PC-9 (cell line): ENCODE measurements around the gene PPP1R3G. TPM values are rescaled to one million over a fixed set of nuclear protein-coding genes. Genes with fewer than 3 reads are reported as not detected.

Experiments
- BruUV-seq: library from RNA; stranded (reverse); fragments of 400-500 nt; replicated peaks from 2 replicates; lab custom pipeline; 2021; lab: Mats Ljungman, UMichigan
- CTCF ChIA-PET: fragments of 300-600 bp; sonication (Branson Sonifier 250); formaldehyde crosslinking; loops from one replicate; lab custom pipeline; 2022; ENCODE audit warnings: antibody characterized with exemption; lab: Charles Lee
- POLR2A ChIA-PET: fragments of 300-600 bp; sonication (Branson Sonifier 250); formaldehyde crosslinking; loops from one replicate; lab custom pipeline; 2022; ENCODE audit warnings: antibody characterized with exemption; ENCODE audit not compliant: unreplicated experiment; lab: Charles Lee
- DNase-seq, 2 experiments: peaks; one replicate each; pipeline versions ENCODE4 v3.0.0 to v3.0.0-alpha.2; 2015 to 2022; ENCODE audit warnings: mixed read lengths in 1 of 2
- H2AFZ ChIP-seq: fragments of 200-600 bp; sonication (generic); 2 replicates; pipeline ENCODE4 v1.8.1; 2017; ENCODE audit warnings: antibody characterized with exemption
- H3F3A ChIP-seq: fragments of 200-600 bp; sonication (generic); 2 replicates; pipeline ENCODE4 v1.8.1; 2017; ENCODE audit warnings: antibody characterized with exemption, mild to moderate bottlenecking, low read depth; ENCODE audit not compliant: insufficient read depth
- H3K27ac ChIP-seq: fragments of 200-600 bp; sonication (generic); 2 replicates; pipeline ENCODE4 v1.6.1; 2016; ENCODE audit warnings: mixed run types
- H3K27me3 ChIP-seq: fragments of 200-600 bp; sonication (generic); 2 replicates; pipeline ENCODE4 v1.6.1; 2016; ENCODE audit warnings: low read depth, mixed run types; ENCODE audit not compliant: insufficient read depth
- H3K36me3 ChIP-seq: fragments of 200-600 bp; sonication (generic); 2 replicates; pipeline ENCODE4 v1.6.1; 2016; ENCODE audit warnings: low read depth, mixed run types
- H3K4me1 ChIP-seq: fragments of 200-600 bp; sonication (generic); replicated peaks from 2 replicates; pipeline ENCODE4 v1.6.1; 2016; ENCODE audit warnings: mixed run types; ENCODE audit not compliant: insufficient read depth
- H3K4me2 ChIP-seq: fragments of 200-600 bp; sonication (generic); 2 replicates; pipeline ENCODE4 v1.6.1; 2017; ENCODE audit warnings: mixed run types
- H3K4me3 ChIP-seq: fragments of 200-600 bp; sonication (generic); 2 replicates; pipeline ENCODE4 v1.6.1; 2016; ENCODE audit warnings: mixed run types
- H3K79me2 ChIP-seq: fragments of 200-600 bp; sonication (generic); 2 replicates; pipeline ENCODE4 v1.6.1; 2017; ENCODE audit warnings: low read depth, mixed run types
- H3K9me2 ChIP-seq: fragments of 200-600 bp; sonication (generic); 2 replicates; pipeline ENCODE4 v1.8.1; 2017; ENCODE audit warnings: mild to moderate bottlenecking; ENCODE audit not compliant: insufficient read depth
- H3K9me3 ChIP-seq: fragments of 200-600 bp; sonication (generic); 2 replicates; pipeline ENCODE4 v1.8.1; 2016; ENCODE audit warnings: low read depth; ENCODE audit not compliant: insufficient read depth
- H4K20me1 ChIP-seq: fragments of 200-600 bp; sonication (generic); 2 replicates; pipeline ENCODE4 v1.8.1; 2017; ENCODE audit not compliant: insufficient read depth
- EZH2 ChIP-seq: fragments of 200-600 bp; sonication (generic); IDR thresholded peaks from 2 replicates; pipeline ENCODE4 v1.8.0; 2017; ENCODE audit warnings: antibody characterized with exemption, low read depth
- intact Hi-C: fragments of 100-400 bp; cut with micrococcal nuclease; formaldehyde crosslinking; loops from one replicate; pipeline ENCODE4 v1.10.0; 2022; ENCODE audit not compliant: unreplicated experiment
- total RNA-seq: library from RNA; stranded (reverse); gene quantifications from 2 replicates; pipeline ENCODE4 v1.2.3, GENCODE V29; 2021
- TF ChIP-seq, protein P1 (sequence below): fragments of 200-600 bp; sonication (generic); conservative IDR thresholded peaks from 2 replicates; pipeline ENCODE4 v1.6.1; 2017; ENCODE audit warnings: mixed run types, antibody characterized with exemption, mild to moderate bottlenecking, moderate library complexity

The PPP1R3G gene
- total RNA-seq, 1 experiment from 2014 or later: 1.1 TPM

DNA sequence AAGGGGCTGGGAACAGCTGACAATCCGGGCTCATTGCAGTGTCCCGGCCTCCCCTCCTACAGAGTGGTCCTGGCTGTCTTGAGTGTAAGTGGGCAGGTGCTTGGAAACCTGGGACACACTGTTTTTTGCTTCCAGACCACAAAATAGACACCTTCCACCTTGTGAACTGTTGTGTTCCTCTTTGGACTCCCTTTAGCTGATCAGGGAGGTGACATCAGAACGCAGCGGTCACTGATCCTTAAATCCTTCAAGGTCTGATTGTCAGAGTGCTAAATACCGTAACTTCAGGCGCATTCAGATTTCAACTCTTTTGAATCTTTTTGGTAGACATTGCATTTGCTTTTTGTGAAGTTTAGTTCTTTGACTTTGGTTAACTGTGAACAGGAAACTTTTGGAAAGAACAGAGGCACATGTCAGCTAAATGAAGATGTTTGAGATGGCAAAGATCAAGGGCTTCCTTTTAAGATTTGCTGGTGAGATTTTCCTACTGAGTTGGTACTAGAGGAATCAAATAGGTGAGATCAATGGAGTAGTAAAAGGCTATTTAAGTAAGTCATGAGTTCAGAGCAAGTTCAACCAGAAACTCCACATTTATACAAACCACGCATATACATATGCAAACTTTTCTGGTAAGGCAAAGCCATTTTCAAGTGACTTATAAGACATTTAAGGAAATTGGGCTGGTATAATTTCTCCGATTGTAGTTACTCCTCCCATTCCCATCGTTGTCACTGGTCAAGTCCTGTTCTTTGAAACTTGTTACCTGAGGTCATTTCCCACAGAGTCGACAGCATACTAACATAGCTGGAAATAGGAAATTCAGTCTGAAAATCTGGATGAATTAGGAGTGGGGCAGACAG, 6.3 kb downstream of the PPP1R3G start:
- no peaks in the 10 kb centered on the region for H3K79me2 ChIP-seq
- H3K36me3 ChIP-seq: no peaks in the 10 kb centered on the region
- H2AFZ ChIP-seq: no peak overlapping the region
- no peak for TF ChIP-seq EZH2
- no peaks in the 10 kb centered on the region for H4K20me1 ChIP-seq
- DNase-seq: no peak
- H3K27ac ChIP-seq: no peak overlapping the region
- CTCF ChIA-PET: no interaction called here
- BruUV-seq: no TSS peak
- H3F3A ChIP-seq: no peaks in the 10 kb centered on the region
- no peak overlapping the region for H3K4me3 ChIP-seq
- peaks cover 6% of the 10 kb centered on the region for H3K4me1 ChIP-seq
- no peak overlapping the region for H3K4me2 ChIP-seq
- POLR2A ChIA-PET: no interaction called here
- H3K27me3 ChIP-seq: no peaks in the 10 kb centered on the region
- intact Hi-C loops: no loop called here
- no peaks in the 10 kb centered on the region for H3K9me2 ChIP-seq
- no peaks in the 10 kb centered on the region for H3K9me3 ChIP-seq

DNA sequence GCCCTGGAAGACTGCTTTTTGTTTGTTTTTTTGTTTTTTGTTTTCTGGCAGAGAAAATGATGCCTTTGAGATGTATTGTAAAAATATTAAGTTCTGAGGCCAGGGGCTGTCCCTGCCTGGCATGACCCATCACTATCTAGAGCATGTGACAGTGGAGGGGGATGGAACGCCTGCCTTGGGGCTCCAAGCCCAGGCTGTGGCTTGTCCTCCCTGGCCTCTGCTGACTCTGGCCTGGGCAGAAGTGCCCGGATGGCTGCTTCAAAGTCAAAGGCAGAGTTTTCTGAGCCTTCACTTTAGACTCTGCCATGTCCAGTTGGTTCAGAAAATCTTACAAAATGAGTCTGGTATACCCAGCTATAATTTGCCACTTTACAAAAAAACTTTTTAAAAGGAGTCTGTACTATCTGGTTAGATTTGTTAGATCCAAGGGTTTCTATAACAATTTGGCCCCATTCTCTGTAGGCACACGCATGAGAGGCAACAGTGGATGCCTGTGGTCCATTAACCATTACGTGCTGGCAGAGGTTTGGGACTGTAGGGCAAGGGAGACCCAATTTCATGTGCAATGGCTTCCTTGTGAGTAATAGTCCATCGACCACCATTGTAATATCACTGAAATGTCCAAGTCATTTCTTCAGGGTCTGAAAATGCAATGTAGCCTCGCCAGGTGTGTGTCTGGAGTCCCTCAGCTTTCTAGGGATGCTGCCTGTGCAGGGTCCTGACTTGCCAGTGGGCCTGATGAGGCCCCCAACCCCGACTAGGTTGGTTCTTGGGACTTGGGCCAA, 8.3 kb downstream of the PPP1R3G start:
- intact Hi-C loops: no loop called here
- Histone ChIP-seq H3K9me2 (no peaks in the 10 kb centered on the region), H3K4me3 (no peak overlapping the region), H3K9me3 (no peaks in the 10 kb centered on the region), H3F3A (no peaks in the 10 kb centered on the region), H3K27me3 (no peaks in the 10 kb centered on the region), H3K36me3 (no peaks in the 10 kb centered on the region), H3K27ac (no peak overlapping the region), H4K20me1 (no peaks in the 10 kb centered on the region), H3K79me2 (no peaks in the 10 kb centered on the region), H3K4me1 (peaks cover 6% of the 10 kb centered on the region), H2AFZ (no peak overlapping the region), H3K4me2 (no peak overlapping the region)
- TF ChIP-seq, protein P1, sequence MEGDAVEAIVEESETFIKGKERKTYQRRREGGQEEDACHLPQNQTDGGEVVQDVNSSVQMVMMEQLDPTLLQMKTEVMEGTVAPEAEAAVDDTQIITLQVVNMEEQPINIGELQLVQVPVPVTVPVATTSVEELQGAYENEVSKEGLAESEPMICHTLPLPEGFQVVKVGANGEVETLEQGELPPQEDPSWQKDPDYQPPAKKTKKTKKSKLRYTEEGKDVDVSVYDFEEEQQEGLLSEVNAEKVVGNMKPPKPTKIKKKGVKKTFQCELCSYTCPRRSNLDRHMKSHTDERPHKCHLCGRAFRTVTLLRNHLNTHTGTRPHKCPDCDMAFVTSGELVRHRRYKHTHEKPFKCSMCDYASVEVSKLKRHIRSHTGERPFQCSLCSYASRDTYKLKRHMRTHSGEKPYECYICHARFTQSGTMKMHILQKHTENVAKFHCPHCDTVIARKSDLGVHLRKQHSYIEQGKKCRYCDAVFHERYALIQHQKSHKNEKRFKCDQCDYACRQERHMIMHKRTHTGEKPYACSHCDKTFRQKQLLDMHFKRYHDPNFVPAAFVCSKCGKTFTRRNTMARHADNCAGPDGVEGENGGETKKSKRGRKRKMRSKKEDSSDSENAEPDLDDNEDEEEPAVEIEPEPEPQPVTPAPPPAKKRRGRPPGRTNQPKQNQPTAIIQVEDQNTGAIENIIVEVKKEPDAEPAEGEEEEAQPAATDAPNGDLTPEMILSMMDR: no peak
- no peak for TF ChIP-seq EZH2
- ChIA-PET CTCF (no interaction called here), POLR2A (no interaction called here)
- no peak for DNase-seq
- no TSS peak for BruUV-seq

DNA sequence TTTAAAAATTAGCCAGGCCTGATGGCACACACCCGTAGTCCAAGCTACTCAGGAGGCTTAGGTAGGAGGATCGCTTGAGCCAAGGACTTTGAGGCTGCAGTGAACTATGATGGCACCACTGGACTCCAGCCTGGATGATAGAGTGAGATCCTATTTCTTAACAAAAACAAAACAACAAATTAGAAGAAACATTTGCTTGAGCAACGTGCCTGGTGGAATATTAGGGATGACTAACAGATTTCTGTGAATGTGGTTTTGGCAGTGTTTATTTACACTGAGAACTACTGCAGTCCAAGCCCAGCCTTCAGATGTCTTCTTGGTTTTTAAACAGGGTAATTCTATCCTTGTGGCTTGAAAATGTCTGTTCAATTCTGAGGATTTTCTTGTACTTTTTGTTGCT, 9.2 kb downstream of the PPP1R3G start:
- H3K4me2 ChIP-seq: no peak overlapping the region
- no TSS peak for BruUV-seq
- intact Hi-C loops: no loop called here
- H3K36me3 ChIP-seq: no peaks in the 10 kb centered on the region
- no peak overlapping the region for H3K27ac ChIP-seq
- CTCF ChIA-PET: no interaction called here
- no peaks in the 10 kb centered on the region for H3K79me2 ChIP-seq
- POLR2A ChIA-PET: no interaction called here
- TF ChIP-seq EZH2: no peak
- TF ChIP-seq, protein P1: no peak
- no peaks in the 10 kb centered on the region for H3F3A ChIP-seq
- no peaks in the 10 kb centered on the region for H3K9me3 ChIP-seq
- H3K4me1 ChIP-seq: peaks cover 6% of the 10 kb centered on the region
- DNase-seq: peak in 1 of 2 experiments; percentile 55
- H3K4me3 ChIP-seq: no peak overlapping the region
- H2AFZ ChIP-seq: no peak overlapping the region
- no peaks in the 10 kb centered on the region for H3K9me2 ChIP-seq
- H3K27me3 ChIP-seq: no peaks in the 10 kb centered on the region
- H4K20me1 ChIP-seq: no peaks in the 10 kb centered on the region
